SU-DHL-6 (cell line): ENCODE measurements around the gene ITGB8.

Experiments used
- EZH2phosphoT487 ChIP-seq: fragments of 200-600 bp; sonication (generic), shearing (Covaris generic); conservative IDR thresholded peaks from 2 replicates; pipeline ENCODE4 v1.6.1; 2018; ENCODE audit warnings: mild to moderate bottlenecking, antibody characterized with exemption, low read length, moderate library complexity, mixed read lengths
- TF ChIP-seq, protein P1 (sequence below): fragments of 200-600 bp; sonication (generic); IDR thresholded peaks from one replicate; pipeline ENCODE4 v1.5.1; 2017; ENCODE audit warnings: antibody characterized with exemption, mild to moderate bottlenecking, low read length, moderate library complexity; ENCODE audit not compliant: insufficient read depth, poor library complexity, severe bottlenecking

DNA sequence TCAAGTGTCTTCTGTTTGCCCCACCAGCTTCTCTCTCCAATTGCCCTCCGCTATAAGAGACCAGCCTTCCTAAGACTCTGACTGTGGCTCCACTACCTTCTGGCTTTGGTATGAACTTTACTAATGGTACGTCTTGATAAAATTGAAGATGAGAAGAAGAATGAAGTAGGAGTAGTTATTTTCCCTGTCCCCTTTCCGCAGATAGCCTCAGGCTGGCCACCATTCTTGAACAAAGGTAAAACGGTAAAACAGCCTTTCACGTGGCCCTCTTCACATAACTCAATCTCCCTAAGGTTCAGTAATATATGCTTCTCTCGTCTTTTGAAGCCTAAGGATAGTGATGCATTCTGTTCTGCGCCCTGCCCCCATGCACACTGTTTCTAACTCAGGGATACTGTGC, 9.9 kb upstream of the ITGB8 start:
- TF ChIP-seq, protein P1, sequence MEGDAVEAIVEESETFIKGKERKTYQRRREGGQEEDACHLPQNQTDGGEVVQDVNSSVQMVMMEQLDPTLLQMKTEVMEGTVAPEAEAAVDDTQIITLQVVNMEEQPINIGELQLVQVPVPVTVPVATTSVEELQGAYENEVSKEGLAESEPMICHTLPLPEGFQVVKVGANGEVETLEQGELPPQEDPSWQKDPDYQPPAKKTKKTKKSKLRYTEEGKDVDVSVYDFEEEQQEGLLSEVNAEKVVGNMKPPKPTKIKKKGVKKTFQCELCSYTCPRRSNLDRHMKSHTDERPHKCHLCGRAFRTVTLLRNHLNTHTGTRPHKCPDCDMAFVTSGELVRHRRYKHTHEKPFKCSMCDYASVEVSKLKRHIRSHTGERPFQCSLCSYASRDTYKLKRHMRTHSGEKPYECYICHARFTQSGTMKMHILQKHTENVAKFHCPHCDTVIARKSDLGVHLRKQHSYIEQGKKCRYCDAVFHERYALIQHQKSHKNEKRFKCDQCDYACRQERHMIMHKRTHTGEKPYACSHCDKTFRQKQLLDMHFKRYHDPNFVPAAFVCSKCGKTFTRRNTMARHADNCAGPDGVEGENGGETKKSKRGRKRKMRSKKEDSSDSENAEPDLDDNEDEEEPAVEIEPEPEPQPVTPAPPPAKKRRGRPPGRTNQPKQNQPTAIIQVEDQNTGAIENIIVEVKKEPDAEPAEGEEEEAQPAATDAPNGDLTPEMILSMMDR: no peak
- no peak for TF ChIP-seq EZH2phosphoT487
